GM12892 (cell line): ENCODE data around the gene RASAL3.

Experiments
- POLR2A ChIP-seq: IDR thresholded peaks from 2 replicates; pipeline ENCODE4 v1.6.1; 2011; ENCODE audit warnings: low read depth, low read length, control low read depth
- POLR2AphosphoS5 ChIP-seq: IDR thresholded peaks from 2 replicates; pipeline ENCODE4 v1.6.1; 2011; ENCODE audit warnings: low read depth, low read length, control low read depth
- TAF1 ChIP-seq: IDR thresholded peaks from 2 replicates; pipeline ENCODE4 v1.6.1; 2011; ENCODE audit warnings: low read depth, mild to moderate bottlenecking, control low read depth, low read length, borderline replicate concordance

DNA sequence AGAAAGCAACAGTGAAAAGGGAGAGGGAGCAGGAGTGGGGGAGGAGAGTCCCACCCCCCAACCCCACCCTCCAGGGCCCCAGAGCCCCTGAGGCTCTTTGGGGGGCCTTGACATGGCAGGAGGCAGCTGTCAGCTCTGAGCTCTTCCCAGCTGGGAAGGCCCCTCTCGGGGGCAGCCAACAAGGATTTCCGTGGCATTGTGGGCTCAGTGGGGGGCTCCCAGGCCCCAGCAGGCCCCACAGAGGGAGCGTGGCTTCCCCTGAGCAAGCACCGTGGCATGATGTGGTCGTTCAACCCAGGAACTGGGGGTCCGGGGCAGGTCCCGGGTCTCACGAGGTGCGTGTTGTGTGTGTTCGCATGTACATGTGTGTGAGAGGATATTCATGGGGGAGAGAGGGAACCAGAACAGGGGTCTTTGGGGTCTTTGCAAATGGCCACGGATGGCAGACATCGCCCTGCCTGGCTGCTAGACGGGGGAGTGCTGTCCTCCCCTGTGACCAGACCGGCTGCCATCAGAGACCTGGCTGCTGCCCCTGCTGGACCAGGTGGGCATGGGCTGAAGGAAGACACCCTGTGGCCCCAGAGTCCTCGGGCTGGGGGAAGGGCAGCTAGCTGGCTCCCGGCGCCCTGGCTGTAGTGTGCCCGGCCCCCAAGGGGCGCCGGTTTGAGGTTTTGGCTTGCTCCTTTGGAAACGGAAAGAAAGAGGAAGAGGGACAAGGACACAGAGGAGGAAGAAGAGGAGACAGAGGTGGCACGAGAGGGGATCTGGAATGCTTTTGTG lies 41.9 kb downstream of the RASAL3 start:
- TF ChIP-seq POLR2AphosphoS5 (no peak), POLR2A (no peak), TAF1 (no peak)
